GM23338 (cell line): Measurements from ENCODE around the gene TMEM222. TPM values are rescaled to one million over a fixed set of nuclear protein-coding genes. Genes with fewer than 3 reads are reported as not detected.

Source experiments
- ATAC-seq: fragments of 200-7000 bp; cut with Tn5 transposase; 3 replicates; pipeline ENCODE4 v1.9.1; 2020
- DNase-seq: peaks from one replicate; pipeline ENCODE4 v3.0.0-alpha.2; 2015; ENCODE audit warnings: low spot score
- H2AFZ ChIP-seq: fragments of 200-600 bp; sonication (generic); 2 replicates; pipeline ENCODE4 v1.8.0; 2016; ENCODE audit warnings: antibody characterized with exemption, mild to moderate bottlenecking, moderate library complexity
- H3F3A ChIP-seq: fragments of 200-600 bp; sonication (generic); replicated peaks from 2 replicates; pipeline ENCODE4 v1.8.0; 2017; ENCODE audit warnings: antibody characterized with exemption, mixed run types, low read depth
- H3K27ac ChIP-seq: fragments of 200-600 bp; sonication (generic); 2 replicates; pipeline ENCODE4 v1.6.1; 2016; ENCODE audit warnings: low read depth
- H3K27me3 ChIP-seq: fragments of 200-600 bp; sonication (generic); 2 replicates; pipeline ENCODE4 v1.8.0; 2016; ENCODE audit warnings: mild to moderate bottlenecking, mixed run types, moderate library complexity; ENCODE audit not compliant: insufficient read depth
- H3K36me3 ChIP-seq: fragments of 200-600 bp; sonication (generic); 2 replicates; pipeline ENCODE4 v1.8.0; 2016; ENCODE audit warnings: mild to moderate bottlenecking; ENCODE audit not compliant: insufficient read depth
- H3K4me1 ChIP-seq: fragments of 200-600 bp; sonication (generic); 2 replicates; pipeline ENCODE4 v1.8.0; 2016; ENCODE audit warnings: mild to moderate bottlenecking, moderate library complexity; ENCODE audit not compliant: insufficient read depth
- H3K4me2 ChIP-seq: fragments of 200-600 bp; sonication (generic); 2 replicates; pipeline ENCODE4 v1.7.1; 2017; ENCODE audit warnings: mixed run types
- H3K4me3 ChIP-seq: fragments of 200-600 bp; sonication (generic); 2 replicates; pipeline ENCODE4 v1.6.1; 2016; ENCODE audit warnings: mixed run types
- H3K79me2 ChIP-seq: fragments of 200-600 bp; sonication (generic); replicated peaks from 2 replicates; pipeline ENCODE4 v1.8.0; 2017; ENCODE audit warnings: mild to moderate bottlenecking; ENCODE audit not compliant: insufficient read depth
- H3K9me2 ChIP-seq: fragments of 200-600 bp; sonication (generic); 2 replicates; pipeline ENCODE4 v1.8.0; 2017; ENCODE audit not compliant: insufficient read depth
- H4K20me1 ChIP-seq: fragments of 200-600 bp; sonication (generic); replicated peaks from 2 replicates; pipeline ENCODE4 v1.8.0; 2017; ENCODE audit warnings: mild to moderate bottlenecking; ENCODE audit not compliant: insufficient read depth
- H3K27ac Mint-ChIP-seq: 2 replicates; pipeline ENCODE4 v1.8.0; 2020; ENCODE audit warnings: inconsistent platforms, mild to moderate bottlenecking, moderate library complexity, mixed read lengths
- H3K27me3 Mint-ChIP-seq: 3 replicates; pipeline ENCODE4 v1.8.0; 2022; ENCODE audit warnings: low read depth, mild to moderate bottlenecking, moderate library complexity, mixed read lengths, inconsistent platforms; ENCODE audit not compliant: insufficient read depth, poor library complexity
- H3K36me3 Mint-ChIP-seq: 3 replicates; pipeline ENCODE4 v1.8.0; 2021; ENCODE audit warnings: low read depth, mild to moderate bottlenecking, inconsistent platforms, moderate library complexity, mixed read lengths
- H3K4me1 Mint-ChIP-seq: 3 replicates; pipeline ENCODE4 v1.8.0; 2020; ENCODE audit warnings: mild to moderate bottlenecking, inconsistent platforms, mixed read lengths
- H3K4me3 Mint-ChIP-seq: 3 replicates; pipeline ENCODE4 v1.8.0; 2021; ENCODE audit warnings: moderate library complexity, mild to moderate bottlenecking, inconsistent platforms, mixed read lengths
- H3K9me3 Mint-ChIP-seq: 3 replicates; pipeline ENCODE4 v1.8.0; 2020; ENCODE audit warnings: moderate library complexity, mild to moderate bottlenecking, inconsistent platforms, mixed read lengths
- CREB1 ChIP-seq: fragments of 250-450 bp; sonication (Bioruptor Pico); IDR thresholded peaks from 2 replicates; pipeline ENCODE4 v1.5.0; 2020; ENCODE audit warnings: low read depth, mild to moderate bottlenecking, moderate library complexity
- EZH2 ChIP-seq: fragments of 200-600 bp; sonication (generic); IDR thresholded peaks from one replicate; pipeline ENCODE4 v1.8.0; 2017; ENCODE audit warnings: antibody characterized with exemption, mild to moderate bottlenecking, low read depth; ENCODE audit not compliant: unreplicated experiment
- EZH2phosphoT487 ChIP-seq: fragments of 200-600 bp; sonication (generic); IDR thresholded peaks from one replicate; pipeline ENCODE4 v1.8.1; 2018; ENCODE audit warnings: antibody characterized with exemption; ENCODE audit not compliant: unreplicated experiment
- JUNB ChIP-seq: IDR thresholded peaks from one replicate; pipeline ENCODE4 v1.6.1; 2016; ENCODE audit warnings: antibody characterized with exemption; ENCODE audit not compliant: unreplicated experiment
- NANOG ChIP-seq: IDR thresholded peaks from 2 replicates; pipeline ENCODE4 v1.6.1; 2016; ENCODE audit warnings: antibody characterized with exemption, borderline replicate concordance
- POLR2AphosphoS5 ChIP-seq: IDR thresholded peaks from 2 replicates; pipeline ENCODE4 v1.6.1; 2016; ENCODE audit warnings: antibody characterized with exemption, low read depth
- STAT1 ChIP-seq: IDR thresholded peaks from one replicate; pipeline ENCODE4 v1.6.1; 2016; ENCODE audit warnings: antibody characterized with exemption; ENCODE audit not compliant: unreplicated experiment
- ZNF114 ChIP-seq: fragments of 250-450 bp; sonication (Bioruptor Pico); IDR thresholded peaks from 2 replicates; pipeline ENCODE4 v1.5.0; 2020; ENCODE audit warnings: mild to moderate bottlenecking, moderate library complexity
- ZNF331 ChIP-seq: fragments of 250-450 bp; sonication (Bioruptor Pico); IDR thresholded peaks from 2 replicates; pipeline ENCODE4 v1.5.0; 2020; ENCODE audit warnings: low read depth, mild to moderate bottlenecking, moderate library complexity
- ZNF462 ChIP-seq: fragments of 250-450 bp; sonication (Bioruptor Pico); IDR thresholded peaks from 2 replicates; pipeline ENCODE4 v1.5.0; 2020; ENCODE audit warnings: mild to moderate bottlenecking, moderate library complexity
- polyA plus RNA-seq: library from polyadenylated mRNA; unstranded; fragments of >200 nt; fragmentation: Nextera tagmentation; extraction: Ambion mirVana; gene quantifications from 2 replicates; pipeline ENCODE4 v1.2.1, GENCODE V29; 2016
- total RNA-seq: library from RNA; depleted of rRNA; stranded (reverse); fragments of >200 nt; shearing (Covaris generic); gene quantifications from 2 replicates; pipeline ENCODE4 v1.2.3, GENCODE V29; 2014
- TF ChIP-seq, protein P1 (sequence below): IDR thresholded peaks from 2 replicates; pipeline ENCODE4 v1.6.1; 2016; ENCODE audit warnings: antibody characterized with exemption
- TF ChIP-seq, protein P2 (sequence below), 2 experiments: fragments of 200-600 bp in 1 of 2; sonication (generic) in 1 of 2; conservative IDR thresholded peaks; 2 replicates each; pipeline versions ENCODE4 v1.5.1 to v1.6.1; 2016 to 2017; ENCODE audit warnings: antibody characterized with exemption in 2 of 2, low read depth in 2 of 2, mild to moderate bottlenecking in 2 of 2, moderate library complexity in 1 of 2
- TF ChIP-seq, protein P3 (sequence below): IDR thresholded peaks from one replicate; pipeline ENCODE4 v1.6.1; 2018; ENCODE audit warnings: antibody characterized with exemption; ENCODE audit not compliant: unreplicated experiment

The TMEM222 gene
- total and polyA plus RNA-seq, 2 experiments from 2014 or later: 17.8 to 22.6 TPM

GRCh38 chr1:27290581-27290980 lies 31.4 kb upstream of the TMEM222 start:
- H3K27ac ChIP-seq: no peak overlapping the region
- Mint-ChIP-seq H3K4me3 (no peak overlapping the region), H3K27ac (no peak overlapping the region), H3K9me3 (peaks cover 12% of the 10 kb centered on the region; the same call in 2 of the 3 replicates), H3K27me3 (no peaks in the 10 kb centered on the region), H3K4me1 (no peaks in the 10 kb centered on the region), H3K36me3 (peaks cover 18% of the 10 kb centered on the region)
- H3K4me2 ChIP-seq: no peak overlapping the region
- H3K4me1 ChIP-seq: no peaks in the 10 kb centered on the region
- ATAC-seq (no peak), DNase-seq (no peak)
- H3K4me3 ChIP-seq: no peak overlapping the region
- no peaks in the 10 kb centered on the region for H4K20me1 ChIP-seq
- TF ChIP-seq STAT1 (no peak), EZH2 (no peak), CREB1 (CRISPR knock-in tag) (no peak), EZH2phosphoT487 (no peak), POLR2AphosphoS5 (no peak), JUNB (no peak), ZNF114 (CRISPR knock-in tag) (no peak), NANOG (no peak), ZNF331 (CRISPR knock-in tag) (no peak), ZNF462 (CRISPR knock-in tag) (no peak)
- TF ChIP-seq, protein P1, sequence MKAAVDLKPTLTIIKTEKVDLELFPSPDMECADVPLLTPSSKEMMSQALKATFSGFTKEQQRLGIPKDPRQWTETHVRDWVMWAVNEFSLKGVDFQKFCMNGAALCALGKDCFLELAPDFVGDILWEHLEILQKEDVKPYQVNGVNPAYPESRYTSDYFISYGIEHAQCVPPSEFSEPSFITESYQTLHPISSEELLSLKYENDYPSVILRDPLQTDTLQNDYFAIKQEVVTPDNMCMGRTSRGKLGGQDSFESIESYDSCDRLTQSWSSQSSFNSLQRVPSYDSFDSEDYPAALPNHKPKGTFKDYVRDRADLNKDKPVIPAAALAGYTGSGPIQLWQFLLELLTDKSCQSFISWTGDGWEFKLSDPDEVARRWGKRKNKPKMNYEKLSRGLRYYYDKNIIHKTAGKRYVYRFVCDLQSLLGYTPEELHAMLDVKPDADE: no peak
- TF ChIP-seq, protein P2, sequence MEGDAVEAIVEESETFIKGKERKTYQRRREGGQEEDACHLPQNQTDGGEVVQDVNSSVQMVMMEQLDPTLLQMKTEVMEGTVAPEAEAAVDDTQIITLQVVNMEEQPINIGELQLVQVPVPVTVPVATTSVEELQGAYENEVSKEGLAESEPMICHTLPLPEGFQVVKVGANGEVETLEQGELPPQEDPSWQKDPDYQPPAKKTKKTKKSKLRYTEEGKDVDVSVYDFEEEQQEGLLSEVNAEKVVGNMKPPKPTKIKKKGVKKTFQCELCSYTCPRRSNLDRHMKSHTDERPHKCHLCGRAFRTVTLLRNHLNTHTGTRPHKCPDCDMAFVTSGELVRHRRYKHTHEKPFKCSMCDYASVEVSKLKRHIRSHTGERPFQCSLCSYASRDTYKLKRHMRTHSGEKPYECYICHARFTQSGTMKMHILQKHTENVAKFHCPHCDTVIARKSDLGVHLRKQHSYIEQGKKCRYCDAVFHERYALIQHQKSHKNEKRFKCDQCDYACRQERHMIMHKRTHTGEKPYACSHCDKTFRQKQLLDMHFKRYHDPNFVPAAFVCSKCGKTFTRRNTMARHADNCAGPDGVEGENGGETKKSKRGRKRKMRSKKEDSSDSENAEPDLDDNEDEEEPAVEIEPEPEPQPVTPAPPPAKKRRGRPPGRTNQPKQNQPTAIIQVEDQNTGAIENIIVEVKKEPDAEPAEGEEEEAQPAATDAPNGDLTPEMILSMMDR (conservative IDR thresholded peaks at IDR 0.05; ENCODE audit: low read depth in 2 of 2): no peak
- TF ChIP-seq, protein P3, sequence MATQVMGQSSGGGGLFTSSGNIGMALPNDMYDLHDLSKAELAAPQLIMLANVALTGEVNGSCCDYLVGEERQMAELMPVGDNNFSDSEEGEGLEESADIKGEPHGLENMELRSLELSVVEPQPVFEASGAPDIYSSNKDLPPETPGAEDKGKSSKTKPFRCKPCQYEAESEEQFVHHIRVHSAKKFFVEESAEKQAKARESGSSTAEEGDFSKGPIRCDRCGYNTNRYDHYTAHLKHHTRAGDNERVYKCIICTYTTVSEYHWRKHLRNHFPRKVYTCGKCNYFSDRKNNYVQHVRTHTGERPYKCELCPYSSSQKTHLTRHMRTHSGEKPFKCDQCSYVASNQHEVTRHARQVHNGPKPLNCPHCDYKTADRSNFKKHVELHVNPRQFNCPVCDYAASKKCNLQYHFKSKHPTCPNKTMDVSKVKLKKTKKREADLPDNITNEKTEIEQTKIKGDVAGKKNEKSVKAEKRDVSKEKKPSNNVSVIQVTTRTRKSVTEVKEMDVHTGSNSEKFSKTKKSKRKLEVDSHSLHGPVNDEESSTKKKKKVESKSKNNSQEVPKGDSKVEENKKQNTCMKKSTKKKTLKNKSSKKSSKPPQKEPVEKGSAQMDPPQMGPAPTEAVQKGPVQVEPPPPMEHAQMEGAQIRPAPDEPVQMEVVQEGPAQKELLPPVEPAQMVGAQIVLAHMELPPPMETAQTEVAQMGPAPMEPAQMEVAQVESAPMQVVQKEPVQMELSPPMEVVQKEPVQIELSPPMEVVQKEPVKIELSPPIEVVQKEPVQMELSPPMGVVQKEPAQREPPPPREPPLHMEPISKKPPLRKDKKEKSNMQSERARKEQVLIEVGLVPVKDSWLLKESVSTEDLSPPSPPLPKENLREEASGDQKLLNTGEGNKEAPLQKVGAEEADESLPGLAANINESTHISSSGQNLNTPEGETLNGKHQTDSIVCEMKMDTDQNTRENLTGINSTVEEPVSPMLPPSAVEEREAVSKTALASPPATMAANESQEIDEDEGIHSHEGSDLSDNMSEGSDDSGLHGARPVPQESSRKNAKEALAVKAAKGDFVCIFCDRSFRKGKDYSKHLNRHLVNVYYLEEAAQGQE: no peak
- no peaks in the 10 kb centered on the region for H3K79me2 ChIP-seq
- H3F3A ChIP-seq: no peaks in the 10 kb centered on the region
- no peaks in the 10 kb centered on the region for H3K36me3 ChIP-seq
- no peaks in the 10 kb centered on the region for H3K9me2 ChIP-seq
- H2AFZ ChIP-seq: no peak overlapping the region
- no peaks in the 10 kb centered on the region for H3K27me3 ChIP-seq
